GM10266 (cell line): Measurements from ENCODE around the gene MAFB.

Experiments used
- DNase-seq: peaks from one replicate; pipeline ENCODE4 v3.0.0; 2012; ENCODE audit errors: extremely low spot score
- TF ChIP-seq, protein P1 (sequence below): IDR thresholded peaks from 2 replicates; pipeline ENCODE4 v1.5.1; 2012; ENCODE audit warnings: mild to moderate bottlenecking, low read depth; ENCODE audit not compliant: control insufficient read depth, insufficient read depth; ENCODE audit errors: missing control alignments

MAFB gene

DNA sequence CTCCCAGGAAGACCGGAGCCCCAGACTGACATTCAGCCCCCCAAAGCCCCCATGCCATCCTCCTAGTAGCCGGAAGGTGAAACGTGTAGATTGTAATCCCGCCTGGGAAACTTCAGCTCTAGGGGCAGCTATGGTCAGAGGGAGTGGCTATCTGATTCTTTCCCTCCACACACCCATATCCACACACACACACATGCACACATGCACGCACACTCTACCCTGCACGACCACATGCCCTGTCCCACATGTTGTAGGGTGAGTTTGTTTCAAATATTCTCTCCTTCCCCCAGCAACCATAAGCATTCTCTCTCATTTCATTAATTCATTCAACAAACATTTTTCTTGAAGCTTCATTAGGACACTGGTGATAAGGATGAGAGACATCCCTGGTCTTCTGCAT is 42.2 kb downstream of the MAFB start:
- no peak for DNase-seq
- TF ChIP-seq, protein P1, sequence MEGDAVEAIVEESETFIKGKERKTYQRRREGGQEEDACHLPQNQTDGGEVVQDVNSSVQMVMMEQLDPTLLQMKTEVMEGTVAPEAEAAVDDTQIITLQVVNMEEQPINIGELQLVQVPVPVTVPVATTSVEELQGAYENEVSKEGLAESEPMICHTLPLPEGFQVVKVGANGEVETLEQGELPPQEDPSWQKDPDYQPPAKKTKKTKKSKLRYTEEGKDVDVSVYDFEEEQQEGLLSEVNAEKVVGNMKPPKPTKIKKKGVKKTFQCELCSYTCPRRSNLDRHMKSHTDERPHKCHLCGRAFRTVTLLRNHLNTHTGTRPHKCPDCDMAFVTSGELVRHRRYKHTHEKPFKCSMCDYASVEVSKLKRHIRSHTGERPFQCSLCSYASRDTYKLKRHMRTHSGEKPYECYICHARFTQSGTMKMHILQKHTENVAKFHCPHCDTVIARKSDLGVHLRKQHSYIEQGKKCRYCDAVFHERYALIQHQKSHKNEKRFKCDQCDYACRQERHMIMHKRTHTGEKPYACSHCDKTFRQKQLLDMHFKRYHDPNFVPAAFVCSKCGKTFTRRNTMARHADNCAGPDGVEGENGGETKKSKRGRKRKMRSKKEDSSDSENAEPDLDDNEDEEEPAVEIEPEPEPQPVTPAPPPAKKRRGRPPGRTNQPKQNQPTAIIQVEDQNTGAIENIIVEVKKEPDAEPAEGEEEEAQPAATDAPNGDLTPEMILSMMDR, result no peak

DNA sequence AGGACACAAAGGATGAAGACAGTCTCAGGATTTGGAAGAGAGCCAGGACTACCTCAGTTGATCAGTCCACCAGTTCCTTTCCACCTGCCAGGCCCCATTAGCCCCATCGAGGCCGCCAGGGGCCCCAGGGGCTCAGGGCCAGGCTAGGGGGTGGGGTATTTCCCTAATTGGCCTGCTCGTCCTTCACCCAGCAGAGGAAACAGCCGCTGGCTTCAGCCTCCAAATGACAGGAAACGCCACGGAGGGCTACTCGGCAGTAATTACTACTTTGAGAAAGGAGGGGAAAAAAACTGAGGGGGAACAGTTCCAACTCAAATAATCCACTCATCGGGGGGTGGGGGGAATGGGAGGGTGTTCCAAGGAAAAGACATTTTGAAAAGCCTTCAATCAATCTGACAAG is 42.7 kb downstream of the MAFB start:
- no peak for DNase-seq
- TF ChIP-seq, protein P1, result no peak

DNA sequence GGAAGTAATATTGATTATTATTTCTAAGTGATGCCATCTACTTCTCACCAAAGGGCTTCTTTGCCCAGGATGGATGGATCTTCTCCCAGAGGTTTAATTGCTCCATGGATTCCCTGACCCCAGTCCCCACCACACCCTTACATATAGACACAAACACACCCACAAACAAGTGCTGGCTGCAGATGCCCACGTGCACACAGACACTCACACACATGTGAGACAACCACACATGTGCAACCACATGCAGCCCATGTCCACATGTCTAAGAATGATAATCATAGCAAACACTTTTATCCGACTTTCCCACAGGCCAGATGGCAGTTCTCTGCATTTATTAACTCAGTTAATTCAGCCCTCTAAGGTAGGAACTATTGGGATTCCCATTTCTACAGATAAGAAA is 44.2 kb downstream of the MAFB start:
- DNase-seq, result no peak
- TF ChIP-seq, protein P1, result no peak

DNA sequence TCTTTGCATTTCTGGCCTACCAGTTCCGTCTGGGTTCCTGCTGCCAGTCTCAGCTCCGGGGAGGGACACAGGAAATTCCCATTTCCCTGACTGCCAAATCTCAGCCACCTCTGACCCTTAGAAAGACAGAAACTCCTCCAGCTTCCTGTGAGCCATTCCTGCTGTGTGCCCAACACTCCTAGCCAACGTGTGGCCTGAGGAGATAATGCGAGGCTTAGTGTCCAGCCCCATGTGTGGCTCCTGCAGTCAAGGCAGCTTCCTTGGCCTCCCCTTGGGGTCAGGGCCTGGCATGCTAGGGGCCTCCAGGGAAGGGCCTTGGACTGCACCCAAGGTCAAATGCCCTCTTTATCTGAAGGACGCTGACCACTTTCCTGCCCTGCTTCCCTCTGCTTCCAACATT is 45.1 kb downstream of the MAFB start:
- TF ChIP-seq, protein P1, result no peak
- DNase-seq, result no peak

DNA sequence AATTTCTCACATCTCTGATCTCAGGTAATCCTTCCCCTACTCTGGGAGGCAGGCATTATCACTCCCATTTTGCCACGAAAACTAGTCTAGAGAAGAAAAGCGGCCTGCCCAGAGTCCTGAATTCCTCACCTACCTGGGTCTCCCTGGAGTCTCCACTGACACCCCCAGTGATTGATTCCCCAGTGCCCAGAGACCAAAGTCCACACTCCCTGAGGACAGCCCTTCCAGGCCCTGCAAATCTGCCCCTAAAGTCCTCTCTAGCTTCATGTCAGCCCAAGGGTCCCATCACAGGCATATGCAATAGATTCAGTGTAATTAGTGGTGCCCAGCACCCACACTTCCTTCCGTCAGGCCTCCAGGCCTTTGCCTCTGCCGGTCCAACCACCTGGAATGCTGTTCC is 47.2 kb downstream of the MAFB start:
- no peak for DNase-seq

DNA sequence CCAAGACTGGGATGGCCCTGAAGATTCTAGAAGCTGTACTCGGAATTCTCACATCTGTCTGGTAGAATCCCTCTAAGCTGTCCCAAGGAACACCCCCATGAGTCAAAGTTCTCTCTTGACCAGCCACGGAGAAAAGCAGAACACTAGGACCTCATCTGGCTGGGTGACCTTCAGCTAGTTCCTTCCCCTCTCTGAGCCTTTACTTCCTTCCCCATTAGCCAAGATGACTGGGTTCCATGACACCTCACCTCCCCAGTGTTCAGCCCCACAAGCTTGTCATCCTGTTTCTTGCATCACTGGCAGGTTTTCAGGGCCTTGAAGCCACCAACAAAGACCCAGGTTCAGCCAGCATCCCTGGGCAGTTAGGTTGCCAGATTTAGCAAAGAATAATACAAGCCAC is 47.8 kb downstream of the MAFB start:
- TF ChIP-seq, protein P1, result no peak
- DNase-seq, result no peak

More for the DNA sequence above, 47.2 kb downstream of the MAFB start:
- TF ChIP-seq, protein P1, result no peak

DNA sequence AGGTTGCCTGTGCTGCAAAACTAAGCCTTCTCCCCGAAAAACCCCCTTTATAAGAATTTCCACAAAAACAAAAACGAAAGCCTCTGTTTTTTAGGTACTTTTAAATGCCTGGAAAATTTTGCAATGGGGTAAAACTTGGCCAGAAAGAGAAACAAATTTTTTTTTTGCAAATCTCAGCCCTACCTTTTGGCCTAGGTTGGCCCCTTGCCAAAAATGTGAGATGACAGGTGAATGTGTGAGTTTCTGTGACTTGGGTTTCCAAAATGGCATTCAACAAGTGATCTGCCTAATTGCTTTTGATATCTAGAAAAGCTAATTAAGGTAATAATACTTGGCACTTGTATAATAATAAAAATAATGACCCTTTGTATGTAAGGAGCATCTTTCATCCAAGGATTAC is 48.4 kb downstream of the MAFB start:
- DNase-seq, result no peak

More for the DNA sequence above, 48.4 kb downstream of the MAFB start:
- TF ChIP-seq, protein P1, result no peak
